Muscle of leg (tissue), 11 donors: ENCODE measurements around the gene EMID1. TPM values are rescaled to one million over a fixed set of nuclear protein-coding genes. Genes with fewer than 3 reads are reported as not detected.

Experiments used
- DNase-seq: peaks from one replicate; pipeline ENCODE4 v3.0.0; 2013
- H3K27ac ChIP-seq: one replicate; pipeline ENCODE4 v1.5.1; 2013; ENCODE audit warnings: mild to moderate bottlenecking, low read length, control low read depth
- H3K27me3 ChIP-seq: one replicate; pipeline ENCODE4 v1.6.1; 2013; ENCODE audit warnings: low read length; ENCODE audit not compliant: control insufficient read depth, insufficient read depth
- H3K36me3 ChIP-seq: one replicate; pipeline ENCODE4 v1.6.1; 2013; ENCODE audit warnings: low read length; ENCODE audit not compliant: control insufficient read depth, insufficient read depth
- H3K4me1 ChIP-seq: one replicate; pipeline ENCODE4 v1.6.1; 2013; ENCODE audit warnings: low read length; ENCODE audit not compliant: control insufficient read depth, insufficient read depth
- H3K4me3 ChIP-seq: one replicate; pipeline ENCODE4 v1.5.1; 2013; ENCODE audit warnings: low read length, control low read depth
- H3K9me3 ChIP-seq: replicated peaks from 2 replicates; pipeline ENCODE4 v1.6.1; 2013; ENCODE audit warnings: low read depth, low read length; ENCODE audit not compliant: control insufficient read depth
- WGBS: methylation state at CpG from one replicate; pipeline ENCODE4 v1.1.5; 2013; ENCODE audit warnings: missing lambda C conversion rate; ENCODE audit not compliant: insufficient coverage; 5-methylcytosine and 5-hydroxymethylcytosine counted together
- polyA plus RNA-seq, 8 donors: library from polyadenylated mRNA; unstranded; fragments of 120-200 nt; gene quantifications; one replicate each; pipeline versions ENCODE4 v1.2.1 to v1.2.3, GENCODE V29; 2013; ENCODE audit warnings: inconsistent platforms in 1 of 8, low replicate concordance in 1 of 8; ENCODE audit not compliant: insufficient read length in 8 of 8, insufficient read depth in 1 of 8
- total RNA-seq: library from RNA; stranded (reverse); fragments of 120-200 nt; gene quantifications from one replicate; pipeline ENCODE4 v1.2.4, GENCODE V29; 2013

Gene EMID1
- total and polyA plus RNA-seq, 9 donors, result 5.2 to 20.4 (median 7.2) TPM

- H3K36me3 ChIP-seq, result no peaks in the 10 kb centered on the region
- 80% methylated on average over 4 of the region's 17 CpGs for WGBS
These were observed 3.4 kb downstream of the EMID1 start for GRCh38 chr22:29208879-29209623.

DNA sequence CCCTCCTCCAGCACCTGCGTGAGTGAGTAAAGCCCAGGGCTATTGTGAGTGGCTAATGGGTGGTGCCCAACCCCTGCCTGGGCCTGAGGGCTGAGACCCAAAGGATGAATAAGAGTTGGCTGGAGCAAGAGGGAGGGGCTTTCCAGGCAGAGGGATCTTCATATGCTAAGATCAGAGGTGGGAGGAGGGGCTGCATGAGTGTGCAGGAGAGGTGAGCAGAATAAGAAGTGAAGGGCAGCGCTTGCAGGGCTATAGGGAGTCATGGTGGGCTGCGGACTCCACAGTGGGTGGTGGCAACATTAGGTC lies 3.9 kb downstream of the EMID1 start:
- H3K4me3 ChIP-seq, result no peak overlapping the region
- H3K27ac ChIP-seq, result no peak overlapping the region
- WGBS, result 87% methylated on average over 2 of the region's 3 CpGs
- H3K27me3 ChIP-seq, result peaks cover 13% of the 10 kb centered on the region
- no peaks in the 10 kb centered on the region for H3K9me3 ChIP-seq
- no peaks in the 10 kb centered on the region for H3K36me3 ChIP-seq
- H3K4me1 ChIP-seq, result peaks cover 16% of the 10 kb centered on the region
- no peak for DNase-seq

More at GRCh38 chr22:29208879-29209623, 3.4 kb downstream of the EMID1 start:
- Histone ChIP-seq H3K4me1 (peaks cover 16% of the 10 kb centered on the region), H3K9me3 (no peaks in the 10 kb centered on the region), H3K27me3 (peaks cover 13% of the 10 kb centered on the region), H3K4me3 (no peak overlapping the region), H3K27ac (no peak overlapping the region)
- DNase-seq, result no peak

GRCh38 chr22:29211066-29211465 lies 5.4 kb downstream of the EMID1 start:
- no peak for DNase-seq
- Histone ChIP-seq H3K9me3 (no peaks in the 10 kb centered on the region), H3K27me3 (peaks cover 12% of the 10 kb centered on the region), H3K27ac (no peak overlapping the region), H3K4me1 (peaks cover 10% of the 10 kb centered on the region), H3K36me3 (no peaks in the 10 kb centered on the region), H3K4me3 (no peak overlapping the region)
- WGBS, result 77% methylated on average over 9 of the region's 11 CpGs

- peaks cover 6% of the 10 kb centered on the region for H3K4me1 ChIP-seq
- WGBS, result 67% methylated on average over 7 of the region's 9 CpGs
- no peaks in the 10 kb centered on the region for H3K36me3 ChIP-seq
- no peaks in the 10 kb centered on the region for H3K9me3 ChIP-seq
- H3K4me3 ChIP-seq, result no peak overlapping the region
- H3K27me3 ChIP-seq, result peaks cover 8% of the 10 kb centered on the region
- no peak for DNase-seq
- H3K27ac ChIP-seq, result no peak overlapping the region
These were observed 5.8 kb downstream of the EMID1 start for GRCh38 chr22:29211466-29211865.

DNA sequence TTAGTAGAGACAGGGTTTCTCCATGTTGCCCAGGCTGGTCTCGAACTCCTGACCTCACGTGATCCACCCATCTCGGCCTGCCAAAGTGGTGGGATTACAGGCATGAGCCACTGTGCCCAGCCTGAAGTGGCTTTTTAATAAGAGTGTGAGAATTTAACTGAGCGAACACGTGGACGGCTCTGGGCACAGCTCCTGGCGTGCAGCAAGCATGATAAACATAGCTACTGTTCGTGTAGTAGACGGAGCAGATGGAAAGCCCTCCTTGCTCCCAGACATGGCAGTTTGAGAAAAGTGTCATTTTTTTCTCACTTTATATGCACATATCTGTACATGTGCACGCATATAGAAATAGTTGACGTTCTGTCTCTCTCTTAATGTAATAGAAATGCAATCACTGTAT lies 7.0 kb downstream of the EMID1 start:
- Histone ChIP-seq H3K4me3 (no peak overlapping the region), H3K9me3 (no peaks in the 10 kb centered on the region), H3K36me3 (no peaks in the 10 kb centered on the region), H3K4me1 (peaks cover 8% of the 10 kb centered on the region), H3K27ac (no peak overlapping the region), H3K27me3 (no peaks in the 10 kb centered on the region)
- DNase-seq, result no peak
- WGBS, result 78% methylated on average over 6 of the region's 11 CpGs

DNA sequence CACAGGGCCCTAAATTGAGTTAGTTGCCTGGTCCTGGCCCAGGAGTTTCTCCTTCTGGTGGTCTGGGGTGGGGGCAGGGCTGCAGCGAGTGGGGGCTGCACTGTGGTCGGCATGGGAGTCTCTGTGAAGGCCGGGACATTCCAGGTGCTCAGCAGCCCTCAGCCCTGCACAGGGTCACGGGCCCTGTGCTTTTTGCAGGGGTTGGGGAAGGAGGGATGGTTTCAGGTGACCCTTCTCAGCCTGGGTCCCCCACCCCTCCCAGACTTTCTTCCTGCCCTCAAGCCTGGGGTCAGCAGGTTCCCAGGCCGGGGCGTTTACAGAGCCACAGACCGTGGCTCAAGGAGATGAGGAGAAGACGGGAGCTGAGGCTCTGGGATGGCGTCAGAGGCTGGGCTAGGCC lies 7.8 kb downstream of the EMID1 start:
- 33% methylated on average over 1 of the region's 9 CpGs for WGBS
- DNase-seq, result no peak
- H3K36me3 ChIP-seq, result no peaks in the 10 kb centered on the region
- peaks cover 8% of the 10 kb centered on the region for H3K4me1 ChIP-seq
- H3K27me3 ChIP-seq, result no peaks in the 10 kb centered on the region
- H3K27ac ChIP-seq, result no peak overlapping the region
- H3K9me3 ChIP-seq, result no peaks in the 10 kb centered on the region
- H3K4me3 ChIP-seq, result no peak overlapping the region

DNA sequence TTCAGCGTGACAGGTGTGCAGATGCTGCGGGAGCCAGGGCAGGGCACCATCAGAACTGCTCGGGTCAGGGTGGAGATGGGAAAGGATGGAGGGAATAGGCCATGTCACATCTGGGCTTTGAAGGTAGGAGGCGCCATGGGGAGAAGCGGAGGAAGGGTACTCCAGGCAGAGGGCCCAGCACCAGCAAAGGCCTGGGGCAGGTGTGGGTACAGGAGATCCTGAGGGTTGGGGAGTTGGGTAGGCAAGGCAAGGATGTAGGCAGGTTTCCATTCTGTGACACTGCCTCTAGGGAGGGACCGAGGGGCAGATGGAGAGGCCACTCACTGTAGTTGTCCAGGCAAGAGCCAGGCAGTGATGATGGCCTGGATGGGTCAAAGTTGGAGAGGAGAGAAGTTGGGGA lies 8.5 kb downstream of the EMID1 start:
- Histone ChIP-seq H3K27ac (no peak overlapping the region), H3K4me3 (no peak overlapping the region), H3K27me3 (no peaks in the 10 kb centered on the region), H3K4me1 (peaks cover 8% of the 10 kb centered on the region), H3K36me3 (no peaks in the 10 kb centered on the region), H3K9me3 (no peaks in the 10 kb centered on the region)
- 88% methylated on average over 5 of the region's 6 CpGs for WGBS
- DNase-seq, result no peak

GRCh38 chr22:29215012-29215860 lies 9.5 kb downstream of the EMID1 start:
- Histone ChIP-seq H3K4me3 (no peak overlapping the region), H3K36me3 (no peaks in the 10 kb centered on the region), H3K27me3 (no peaks in the 10 kb centered on the region), H3K4me1 (peaks cover 8% of the 10 kb centered on the region), H3K9me3 (no peaks in the 10 kb centered on the region), H3K27ac (no peak overlapping the region)
- 78% methylated on average over 12 of the region's 14 CpGs for WGBS
- DNase-seq, result no peak

DNA sequence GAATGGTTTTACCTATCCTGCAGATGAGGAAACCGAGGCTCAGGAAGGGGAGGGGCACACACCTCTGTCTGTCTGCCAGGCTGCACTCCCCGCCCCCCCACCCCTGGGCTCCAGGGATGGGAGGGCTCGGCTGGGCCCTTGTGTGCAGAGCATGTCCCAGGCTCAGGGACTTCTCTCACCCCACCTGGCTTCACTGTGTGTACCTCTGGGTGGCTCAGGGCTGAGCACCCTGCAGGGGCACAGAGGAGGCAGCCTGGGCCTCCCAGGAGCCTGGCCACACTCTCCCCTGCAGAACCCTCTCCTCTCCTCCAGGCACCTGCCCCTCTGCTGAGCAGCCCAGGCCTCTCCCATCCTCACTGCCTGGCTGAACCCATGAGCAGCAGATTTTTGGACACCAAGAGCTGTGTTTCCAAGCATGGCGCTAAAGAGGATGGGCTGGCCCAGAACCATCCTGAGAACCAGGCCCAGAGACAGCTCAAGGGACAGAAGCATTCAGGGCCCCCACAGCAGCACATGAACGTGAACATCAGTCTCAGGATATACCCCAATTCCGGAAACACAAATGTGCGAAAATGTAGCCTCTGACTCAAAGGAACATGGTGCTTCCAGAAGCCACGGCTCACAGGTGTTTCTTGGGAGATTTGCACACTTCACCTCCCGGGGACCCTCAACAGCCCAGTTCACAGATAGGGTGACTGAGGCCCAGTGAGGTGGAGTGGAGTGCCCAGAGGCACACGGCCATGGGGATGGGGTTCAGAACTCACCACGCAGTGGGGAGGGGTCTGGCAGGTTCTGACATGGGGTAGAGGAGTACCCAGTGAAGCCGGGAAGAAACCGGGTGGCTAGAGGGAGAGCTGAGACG lies 10.5 kb downstream of the EMID1 start:
- no peak overlapping the region for H3K4me3 ChIP-seq
- no peaks in the 10 kb centered on the region for H3K36me3 ChIP-seq
- no peaks in the 10 kb centered on the region for H3K9me3 ChIP-seq
- no peak overlapping the region for H3K27ac ChIP-seq
- WGBS, result 73% methylated on average over 11 of the region's 14 CpGs
- no peaks in the 10 kb centered on the region for H3K27me3 ChIP-seq
- DNase-seq, result no peak
- H3K4me1 ChIP-seq, result peaks cover 8% of the 10 kb centered on the region
